ENCODE results near the gene CEP55.
A peak's percentile ranks its signal among the peaks of the same experiment; 100 is the strongest.

CEP55 gene

DNA sequence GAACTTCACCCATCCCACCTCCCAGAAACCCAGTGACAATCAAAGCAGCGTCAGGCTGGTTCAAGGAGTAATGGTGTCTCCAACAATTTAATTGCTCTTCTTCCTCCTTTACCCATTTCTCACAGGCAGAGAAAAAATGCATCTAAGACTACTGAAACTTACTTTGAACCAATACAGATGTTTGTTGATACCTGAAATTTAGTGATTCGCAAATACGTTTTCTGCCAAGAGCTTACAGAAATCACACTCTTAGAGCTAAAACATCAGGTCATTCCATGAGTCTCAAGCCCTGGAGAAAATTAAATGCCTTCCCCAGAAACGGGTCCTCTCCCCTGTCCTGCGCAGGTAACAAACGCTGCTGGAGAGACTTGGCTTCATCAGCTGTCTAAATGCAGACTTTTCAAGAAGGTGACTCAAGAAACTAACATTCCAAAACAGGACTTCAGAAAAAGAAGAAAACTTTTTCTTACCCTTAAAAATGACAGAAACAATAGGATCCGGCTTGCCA lies 14.7 kb upstream of the CEP55 start:
- TF ChIP-seq, protein P1, sequence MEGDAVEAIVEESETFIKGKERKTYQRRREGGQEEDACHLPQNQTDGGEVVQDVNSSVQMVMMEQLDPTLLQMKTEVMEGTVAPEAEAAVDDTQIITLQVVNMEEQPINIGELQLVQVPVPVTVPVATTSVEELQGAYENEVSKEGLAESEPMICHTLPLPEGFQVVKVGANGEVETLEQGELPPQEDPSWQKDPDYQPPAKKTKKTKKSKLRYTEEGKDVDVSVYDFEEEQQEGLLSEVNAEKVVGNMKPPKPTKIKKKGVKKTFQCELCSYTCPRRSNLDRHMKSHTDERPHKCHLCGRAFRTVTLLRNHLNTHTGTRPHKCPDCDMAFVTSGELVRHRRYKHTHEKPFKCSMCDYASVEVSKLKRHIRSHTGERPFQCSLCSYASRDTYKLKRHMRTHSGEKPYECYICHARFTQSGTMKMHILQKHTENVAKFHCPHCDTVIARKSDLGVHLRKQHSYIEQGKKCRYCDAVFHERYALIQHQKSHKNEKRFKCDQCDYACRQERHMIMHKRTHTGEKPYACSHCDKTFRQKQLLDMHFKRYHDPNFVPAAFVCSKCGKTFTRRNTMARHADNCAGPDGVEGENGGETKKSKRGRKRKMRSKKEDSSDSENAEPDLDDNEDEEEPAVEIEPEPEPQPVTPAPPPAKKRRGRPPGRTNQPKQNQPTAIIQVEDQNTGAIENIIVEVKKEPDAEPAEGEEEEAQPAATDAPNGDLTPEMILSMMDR (conservative IDR thresholded peaks at IDR 0.05; ENCODE audit: low read depth, low read length), result no peak
- no peak for DNase-seq (ENCODE audit: low read depth)
- H3K4me3 ChIP-seq (ENCODE audit: low read length), result peak overlapping the region; percentile 85

DNA sequence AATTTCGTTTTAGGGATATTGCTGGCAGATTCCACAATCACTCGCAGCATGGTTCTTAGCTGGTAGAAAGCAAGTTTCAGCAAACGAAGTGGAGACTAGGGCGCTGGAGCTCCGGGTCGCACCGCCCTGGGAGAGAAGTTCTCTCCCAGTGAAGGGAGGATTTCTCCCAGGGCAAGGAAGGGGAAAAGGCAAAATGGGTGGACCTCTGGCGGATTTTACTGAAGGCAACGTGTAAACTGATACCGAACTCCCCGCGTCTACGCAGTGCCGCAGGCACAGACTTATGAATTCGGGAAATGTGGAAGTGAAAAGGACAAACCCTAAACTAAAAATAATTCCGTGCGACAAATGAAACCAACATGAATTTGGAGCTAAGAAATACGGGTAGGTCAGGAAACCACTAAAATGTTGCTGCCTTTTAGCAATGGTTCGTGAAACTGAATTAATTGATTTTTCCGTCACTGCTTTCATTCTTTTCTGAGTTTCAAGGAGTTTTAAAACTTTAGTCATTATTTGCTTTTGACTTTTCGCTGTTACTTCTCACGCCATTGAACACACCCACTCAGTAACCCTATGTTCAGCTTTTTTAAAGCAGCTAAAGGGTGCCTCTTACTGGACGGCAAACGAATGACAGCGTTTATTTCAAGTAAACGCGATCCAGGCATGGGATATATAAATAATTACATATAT lies 14.1 kb upstream of the CEP55 start, which contains the start of gene MYOF:
TSS of gene MYOF (minus strand) at position 190 of the 690 bp plus-strand sequence. CDS start at position 50, 140 bp downstream.
- no peak for DNase-seq (ENCODE audit: low read depth)
- H3K4me3 ChIP-seq (ENCODE audit: low read length), result peak within 1 kb of the TSS; percentile 85
- TF ChIP-seq, protein P1 (conservative IDR thresholded peaks at IDR 0.05; ENCODE audit: low read depth, low read length), result peak; percentile 64

DNA sequence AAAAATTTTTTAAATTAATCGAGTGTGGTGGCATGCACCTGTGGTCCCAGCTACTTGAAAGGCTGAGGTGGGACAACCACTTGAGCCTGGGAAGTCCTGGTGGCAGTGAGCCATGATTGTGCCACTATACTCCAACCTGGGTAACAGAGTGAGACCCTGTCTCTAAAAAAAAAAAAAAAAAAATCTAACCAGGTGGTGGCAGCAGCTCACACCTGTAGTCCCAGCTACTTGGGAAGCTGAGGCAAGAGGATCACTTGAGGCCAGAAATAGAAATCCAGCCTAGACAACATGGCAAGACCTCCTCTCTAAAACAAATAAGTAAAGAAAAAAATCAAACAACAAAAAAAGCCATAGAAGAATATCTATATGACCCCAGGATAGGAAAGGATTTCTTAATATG lies 10.7 kb upstream of the CEP55 start:
- H3K4me3 ChIP-seq (ENCODE audit: low read length), result no peak overlapping the region
- no peak for DNase-seq (ENCODE audit: low read depth)
- TF ChIP-seq, protein P1 (conservative IDR thresholded peaks at IDR 0.05; ENCODE audit: low read depth, low read length), result no peak

DNA sequence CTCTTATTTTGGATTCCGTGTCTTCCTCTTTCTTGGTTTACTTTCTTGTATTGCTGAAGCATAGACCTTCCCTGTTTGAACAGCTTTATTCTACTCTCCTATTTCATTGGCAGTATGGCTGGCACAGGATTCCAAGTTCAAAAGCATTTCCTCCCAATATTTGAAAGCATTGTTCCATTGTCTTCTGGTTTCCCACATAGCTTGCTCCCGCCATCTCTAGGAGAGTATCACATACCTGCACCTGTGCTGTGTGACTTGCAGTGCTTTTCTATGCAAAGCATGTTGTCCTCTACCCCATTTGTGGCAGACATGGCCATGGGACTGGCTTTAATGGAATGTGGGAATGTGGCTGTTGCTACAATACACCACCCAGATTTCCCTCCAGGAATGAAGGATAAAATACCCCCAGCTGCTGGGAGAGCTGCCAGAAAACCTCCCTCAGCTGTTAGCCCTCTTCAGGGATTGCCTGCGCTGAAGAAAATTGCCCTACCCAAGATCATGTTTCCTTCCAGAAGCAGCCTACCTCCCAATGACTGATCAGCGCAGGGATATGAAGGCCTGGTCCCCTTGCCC lies 7.4 kb upstream of the CEP55 start:
- no peak for DNase-seq (ENCODE audit: low read depth)
- no peak overlapping the region for H3K4me3 ChIP-seq (ENCODE audit: low read length)
- TF ChIP-seq, protein P1 (conservative IDR thresholded peaks at IDR 0.05; ENCODE audit: low read depth, low read length), result no peak

DNA sequence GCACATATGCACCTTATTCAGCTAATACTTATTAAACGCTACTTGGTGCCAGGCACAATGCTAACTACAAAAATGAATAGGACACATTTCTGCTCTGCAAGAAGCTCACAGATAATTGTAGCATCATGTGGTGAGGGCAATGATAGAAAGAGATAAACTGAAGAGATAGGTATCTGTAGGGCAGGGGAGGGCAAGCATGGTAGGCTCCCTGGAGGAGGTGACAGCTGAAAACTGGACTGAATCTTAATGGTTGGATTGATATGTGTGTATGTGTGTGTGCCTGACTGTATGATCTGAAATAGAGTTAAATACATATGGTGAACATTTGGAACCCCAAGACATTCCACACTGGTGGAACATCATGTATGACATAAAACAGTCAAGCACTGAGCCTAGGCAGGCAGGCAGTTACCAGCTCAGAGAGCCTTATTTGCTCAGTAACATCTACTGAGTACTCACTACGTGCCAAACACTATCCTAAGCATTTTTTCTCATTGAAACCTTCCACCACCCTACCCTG lies 4.8 kb upstream of the CEP55 start:
- DNase-seq (ENCODE audit: low read depth), result no peak
- H3K4me3 ChIP-seq (ENCODE audit: low read length), result no peak overlapping the region
- TF ChIP-seq, protein P1 (conservative IDR thresholded peaks at IDR 0.05; ENCODE audit: low read depth, low read length), result no peak

DNA sequence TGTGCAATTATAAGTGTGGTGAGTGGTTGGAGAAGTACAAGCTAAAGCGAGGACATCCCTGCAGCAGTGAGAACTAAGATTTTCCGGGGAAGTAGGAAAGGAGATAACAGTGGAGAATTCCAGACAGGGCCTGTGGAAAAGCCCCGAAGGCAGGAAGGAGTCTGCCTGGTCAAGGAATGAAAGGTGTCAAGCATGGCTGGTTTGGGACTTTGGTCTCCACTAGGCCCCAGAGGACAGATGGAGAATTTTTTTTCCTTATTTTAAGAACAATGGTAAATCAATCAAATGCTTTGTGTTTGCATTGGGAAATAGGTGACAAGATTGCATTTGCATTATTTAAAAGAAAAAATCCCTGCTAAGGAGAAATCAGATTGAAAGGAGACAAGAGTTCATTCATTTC lies 3.2 kb upstream of the CEP55 start:
- no peak overlapping the region for H3K4me3 ChIP-seq (ENCODE audit: low read length)
- no peak for DNase-seq (ENCODE audit: low read depth)
- TF ChIP-seq, protein P1 (conservative IDR thresholded peaks at IDR 0.05; ENCODE audit: low read depth, low read length), result no peak
